ENCODE data around the gene KBTBD12. TPM values are rescaled to one million over a fixed set of nuclear protein-coding genes. Genes with fewer than 3 reads are reported as not detected.

KBTBD12 gene
- total and polyA plus RNA-seq, 2 of the 13 experiments (the other 11 are each of a cell fraction or from before 2014, with no cell fraction given) = not detected

- TF ChIP-seq, protein P1, sequence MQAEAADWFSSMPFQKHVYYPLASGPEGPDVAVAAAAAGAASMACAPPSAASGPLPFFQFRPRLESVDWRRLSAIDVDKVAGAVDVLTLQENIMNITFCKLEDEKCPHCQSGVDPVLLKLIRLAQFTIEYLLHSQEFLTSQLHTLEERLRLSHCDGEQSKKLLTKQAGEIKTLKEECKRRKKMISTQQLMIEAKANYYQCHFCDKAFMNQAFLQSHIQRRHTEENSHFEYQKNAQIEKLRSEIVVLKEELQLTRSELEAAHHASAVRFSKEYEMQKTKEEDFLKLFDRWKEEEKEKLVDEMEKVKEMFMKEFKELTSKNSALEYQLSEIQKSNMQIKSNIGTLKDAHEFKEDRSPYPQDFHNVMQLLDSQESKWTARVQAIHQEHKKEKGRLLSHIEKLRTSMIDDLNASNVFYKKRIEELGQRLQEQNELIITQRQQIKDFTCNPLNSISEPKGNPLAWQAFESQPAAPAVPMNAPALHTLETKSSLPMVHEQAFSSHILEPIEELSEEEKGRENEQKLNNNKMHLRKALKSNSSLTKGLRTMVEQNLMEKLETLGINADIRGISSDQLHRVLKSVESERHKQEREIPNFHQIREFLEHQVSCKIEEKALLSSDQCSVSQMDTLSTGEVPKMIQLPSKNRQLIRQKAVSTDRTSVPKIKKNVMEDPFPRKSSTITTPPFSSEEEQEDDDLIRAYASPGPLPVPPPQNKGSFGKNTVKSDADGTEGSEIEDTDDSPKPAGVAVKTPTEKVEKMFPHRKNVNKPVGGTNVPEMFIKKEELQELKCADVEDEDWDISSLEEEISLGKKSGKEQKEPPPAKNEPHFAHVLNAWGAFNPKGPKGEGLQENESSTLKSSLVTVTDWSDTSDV (CRISPR knock-in tag; IDR thresholded peaks at IDR 0.05) = no peak
- TF ChIP-seq ZBTB40 (IDR thresholded peaks at IDR 0.05) (no peak), ZBTB40 (CRISPR knock-in tag; IDR thresholded peaks at IDR 0.05) (no peak), FOXJ3 (CRISPR knock-in tag; IDR thresholded peaks at IDR 0.05; ENCODE audit: borderline replicate concordance) (no peak), CHCHD3 (CRISPR knock-in tag; IDR thresholded peaks at IDR 0.05) (no peak), ATF7 (IDR thresholded peaks at IDR 0.05) (no peak), ATF7 (CRISPR knock-in tag; IDR thresholded peaks at IDR 0.05) (peak; percentile 21; the same call in 1 of the 2 replicates), ZNF879 (CRISPR knock-in tag; IDR thresholded peaks at IDR 0.05) (no peak)
- TF ChIP-seq, protein P2, sequence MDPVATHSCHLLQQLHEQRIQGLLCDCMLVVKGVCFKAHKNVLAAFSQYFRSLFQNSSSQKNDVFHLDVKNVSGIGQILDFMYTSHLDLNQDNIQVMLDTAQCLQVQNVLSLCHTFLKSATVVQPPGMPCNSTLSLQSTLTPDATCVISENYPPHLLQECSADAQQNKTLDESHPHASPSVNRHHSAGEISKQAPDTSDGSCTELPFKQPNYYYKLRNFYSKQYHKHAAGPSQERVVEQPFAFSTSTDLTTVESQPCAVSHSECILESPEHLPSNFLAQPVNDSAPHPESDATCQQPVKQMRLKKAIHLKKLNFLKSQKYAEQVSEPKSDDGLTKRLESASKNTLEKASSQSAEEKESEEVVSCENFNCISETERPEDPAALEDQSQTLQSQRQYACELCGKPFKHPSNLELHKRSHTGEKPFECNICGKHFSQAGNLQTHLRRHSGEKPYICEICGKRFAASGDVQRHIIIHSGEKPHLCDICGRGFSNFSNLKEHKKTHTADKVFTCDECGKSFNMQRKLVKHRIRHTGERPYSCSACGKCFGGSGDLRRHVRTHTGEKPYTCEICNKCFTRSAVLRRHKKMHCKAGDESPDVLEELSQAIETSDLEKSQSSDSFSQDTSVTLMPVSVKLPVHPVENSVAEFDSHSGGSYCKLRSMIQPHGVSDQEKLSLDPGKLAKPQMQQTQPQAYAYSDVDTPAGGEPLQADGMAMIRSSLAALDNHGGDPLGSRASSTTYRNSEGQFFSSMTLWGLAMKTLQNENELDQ (CRISPR knock-in tag; IDR thresholded peaks at IDR 0.05; ENCODE audit: borderline replicate concordance) = no peak
- TF ChIP-seq, protein P3, sequence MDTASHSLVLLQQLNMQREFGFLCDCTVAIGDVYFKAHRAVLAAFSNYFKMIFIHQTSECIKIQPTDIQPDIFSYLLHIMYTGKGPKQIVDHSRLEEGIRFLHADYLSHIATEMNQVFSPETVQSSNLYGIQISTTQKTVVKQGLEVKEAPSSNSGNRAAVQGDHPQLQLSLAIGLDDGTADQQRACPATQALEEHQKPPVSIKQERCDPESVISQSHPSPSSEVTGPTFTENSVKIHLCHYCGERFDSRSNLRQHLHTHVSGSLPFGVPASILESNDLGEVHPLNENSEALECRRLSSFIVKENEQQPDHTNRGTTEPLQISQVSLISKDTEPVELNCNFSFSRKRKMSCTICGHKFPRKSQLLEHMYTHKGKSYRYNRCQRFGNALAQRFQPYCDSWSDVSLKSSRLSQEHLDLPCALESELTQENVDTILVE (CRISPR knock-in tag; IDR thresholded peaks at IDR 0.05) = no peak
Measured at GRCh38 chr3:128006061-128007032, 91.3 kb downstream of the KBTBD12 start (continued).

Measured in HepG2 (cell line).